DND-41 (cell line): ENCODE data around the gene APC2.

ENCODE experiments used
- CTCF ChIP-seq: IDR thresholded peaks from 2 replicates; pipeline ENCODE4 v1.5.1; 2012; ENCODE audit warnings: borderline replicate concordance, low read length, moderate library complexity, mild to moderate bottlenecking; ENCODE audit not compliant: poor library complexity, severe bottlenecking; ENCODE audit errors: extremely low read depth
- EZH2 ChIP-seq: IDR thresholded peaks from 3 replicates; pipeline ENCODE4 v1.6.1; 2012; ENCODE audit warnings: borderline replicate concordance, low read depth, mild to moderate bottlenecking, moderate library complexity, low read length, inconsistent platforms; ENCODE audit not compliant: severe bottlenecking

- TF ChIP-seq CTCF (no peak), EZH2 (no peak)
These were observed 20.1 kb downstream of the APC2 start for GRCh38 chr19:1470055-1470304.
